Thyroid gland (tissue), 4 donors: ENCODE measurements around the gene HBA1. TPM values are rescaled to one million over a fixed set of nuclear protein-coding genes. Genes with fewer than 3 reads are reported as not detected.
"Not testable (repeated sequence)": the region's sequence is repeated elsewhere in the genome, so short reads cannot be mapped to it uniquely, and the experiment has no call there.

Source experiments
- DNase-seq, 2 donors: peaks; one replicate each; pipeline ENCODE4 v3.0.0-alpha.2; 2019
- H3K27ac ChIP-seq, 3 donors: fragments of 200-600 bp; sonication (generic); 1 replicate in 2 of 3; 2 replicates in 1 of 3; pipeline ENCODE4 v1.5.1; 2016 to 2019; ENCODE audit warnings: mild to moderate bottlenecking in 1 of 3, moderate library complexity in 1 of 3
- H3K27me3 ChIP-seq: fragments of 200-600 bp; sonication (generic); one replicate; pipeline ENCODE4 v1.5.1; 2019
- H3K36me3 ChIP-seq, 2 donors: fragments of 200-600 bp; sonication (generic); one replicate each; pipeline ENCODE4 v1.5.1; 2016 to 2019
- H3K4me1 ChIP-seq, 2 donors: fragments of 200-600 bp; sonication (generic); one replicate each; pipeline ENCODE4 v1.5.1; 2017 to 2019
- H3K4me3 ChIP-seq, 3 donors: fragments of 200-600 bp; sonication (generic); replicated peaks in 1 of 3; 1 replicate in 2 of 3; 2 replicates in 1 of 3; pipeline ENCODE4 v1.5.1; 2016; ENCODE audit warnings: mild to moderate bottlenecking in 1 of 3
- H3K9me3 ChIP-seq: fragments of 200-600 bp; sonication (generic); one replicate; pipeline ENCODE4 v1.5.1; 2017
- CTCF ChIP-seq, 6 experiments: fragments of 200-600 bp in 3 of 6; fragments of 450-650 bp in 3 of 6; sonication (generic) in 3 of 6; IDR thresholded peaks; one replicate each; pipeline ENCODE4 v1.5.1; 2016 to 2019; ENCODE audit warnings: antibody characterized with exemption in 6 of 6, mild to moderate bottlenecking in 2 of 6, inconsistent platforms in 1 of 6, moderate library complexity in 1 of 6
- POLR2A ChIP-seq, 2 donors: fragments of 450-650 bp; IDR thresholded peaks; one replicate each; pipeline ENCODE4 v1.6.1; 2017; ENCODE audit warnings: antibody characterized with exemption in 2 of 2, mild to moderate bottlenecking in 2 of 2, moderate library complexity in 1 of 2
- WGBS, 2 donors: methylation state at CpG; one replicate each; pipeline ENCODE4 v1.1.5; 2017; 5-methylcytosine and 5-hydroxymethylcytosine counted together
- intact Hi-C: fragments of 100-400 bp; cut with DNase I; formaldehyde crosslinking; loops from one replicate; pipeline ENCODE4 v1.15.1; 2023
- total RNA-seq, 4 donors: library from RNA; depleted of rRNA; stranded (reverse); fragments of >200 nt; gene quantifications; one replicate each; pipeline ENCODE4 v1.2.3, GENCODE V29; 2016

Gene HBA1
- total RNA-seq, result 100 to 1,000 TPM in 1 of 4 donors, 10 to 100 TPM in 1, not detected in 2; 16.5 to 110 TPM

GRCh38 chr16:176477-177382, at the start of gene HBA1:
Gene HBA1 (plus strand): TSS chr16:176680. CDS start chr16:176717, 37 bp downstream.
- peaks cover 23% of the 10 kb centered on the region for H3K27me3 ChIP-seq
- peaks cover 10 to 18% of the 10 kb centered on the region in 2 donors for H3K4me1 ChIP-seq
- WGBS, 2 donors, result 0 to 1% methylated on average over 2 to 22 of the region's 88 CpGs
- H3K9me3 ChIP-seq, DNase-seq, H3K4me3 ChIP-seq, H3K27ac ChIP-seq, H3K36me3 ChIP-seq, intact Hi-C loops: not testable (repeated sequence)

- no peak for DNase-seq
- no peaks in the 10 kb centered on the region for H3K4me1 ChIP-seq
- H3K36me3 ChIP-seq, result no peaks in the 10 kb centered on the region
- no peak overlapping the region for H3K27ac ChIP-seq
- H3K4me3 ChIP-seq, result no peak overlapping the region
- H3K27me3 ChIP-seq, result no peaks in the 10 kb centered on the region
- intact Hi-C loops, result no loop called here
- TF ChIP-seq POLR2A (IDR thresholded peaks at IDR 0.05), result no peak
- no peak for TF ChIP-seq CTCF (IDR thresholded peaks at IDR 0.05)
- H3K9me3 ChIP-seq, result no peaks in the 10 kb centered on the region
- 100% methylated on average over 2 of the region's 2 CpGs; no CpG with 5 or more reads in 1 of the 2 donors for WGBS, 2 donors
Measured at GRCh38 chr16:129075-129474, 47.4 kb upstream of the HBA1 start.

GRCh38 chr16:130533-131173, 45.8 kb upstream of the HBA1 start:
- no peaks in the 10 kb centered on the region for H3K36me3 ChIP-seq
- no peaks in the 10 kb centered on the region for H3K27me3 ChIP-seq
- no peak for DNase-seq
- H3K4me1 ChIP-seq, result no peaks in the 10 kb centered on the region
- no peak overlapping the region for H3K4me3 ChIP-seq
- H3K9me3 ChIP-seq, result no peaks in the 10 kb centered on the region
- H3K27ac ChIP-seq, result no peak overlapping the region
- 95 to 96% methylated on average over 15 of the region's 15 CpGs for WGBS, 2 donors
- intact Hi-C loops, result no loop called here
- TF ChIP-seq CTCF (IDR thresholded peaks at IDR 0.05), result no peak
- TF ChIP-seq POLR2A (IDR thresholded peaks at IDR 0.05), result no peak

GRCh38 chr16:132120-132519, 44.4 kb upstream of the HBA1 start:
- DNase-seq, result no peak
- Histone ChIP-seq H3K36me3 (no peaks in the 10 kb centered on the region), H3K4me3 (no peak overlapping the region), H3K27ac (no peak overlapping the region), H3K9me3 (no peaks in the 10 kb centered on the region), H3K27me3 (no peaks in the 10 kb centered on the region), H3K4me1 (no peaks in the 10 kb centered on the region)
- intact Hi-C loops, result no loop called here
- no peak for TF ChIP-seq POLR2A (IDR thresholded peaks at IDR 0.05)
- TF ChIP-seq CTCF (IDR thresholded peaks at IDR 0.05), result no peak
- WGBS, 2 donors, result 95 to 97% methylated on average over 7 of the region's 7 CpGs

- TF ChIP-seq CTCF (IDR thresholded peaks at IDR 0.05), result no peak
- no peak for TF ChIP-seq POLR2A (IDR thresholded peaks at IDR 0.05)
- H3K4me3 ChIP-seq, result no peak overlapping the region
- no peaks in the 10 kb centered on the region for H3K27me3 ChIP-seq
- no peaks in the 10 kb centered on the region for H3K4me1 ChIP-seq
- H3K9me3 ChIP-seq, result no peaks in the 10 kb centered on the region
- H3K36me3 ChIP-seq, result no peaks in the 10 kb centered on the region
- 92 to 95% methylated on average over 2 of the region's 2 CpGs for WGBS, 2 donors
- H3K27ac ChIP-seq, result no peak overlapping the region
- intact Hi-C loops, result no loop called here
- DNase-seq, result no peak
Measured at GRCh38 chr16:133716-134115, 42.8 kb upstream of the HBA1 start.
